Measurements from ENCODE around the gene NOX5.
"Not testable (repeated sequence)": the region's sequence is repeated elsewhere in the genome, so short reads cannot be mapped to it uniquely, and the experiment has no call there.

The NOX5 gene, protein sequence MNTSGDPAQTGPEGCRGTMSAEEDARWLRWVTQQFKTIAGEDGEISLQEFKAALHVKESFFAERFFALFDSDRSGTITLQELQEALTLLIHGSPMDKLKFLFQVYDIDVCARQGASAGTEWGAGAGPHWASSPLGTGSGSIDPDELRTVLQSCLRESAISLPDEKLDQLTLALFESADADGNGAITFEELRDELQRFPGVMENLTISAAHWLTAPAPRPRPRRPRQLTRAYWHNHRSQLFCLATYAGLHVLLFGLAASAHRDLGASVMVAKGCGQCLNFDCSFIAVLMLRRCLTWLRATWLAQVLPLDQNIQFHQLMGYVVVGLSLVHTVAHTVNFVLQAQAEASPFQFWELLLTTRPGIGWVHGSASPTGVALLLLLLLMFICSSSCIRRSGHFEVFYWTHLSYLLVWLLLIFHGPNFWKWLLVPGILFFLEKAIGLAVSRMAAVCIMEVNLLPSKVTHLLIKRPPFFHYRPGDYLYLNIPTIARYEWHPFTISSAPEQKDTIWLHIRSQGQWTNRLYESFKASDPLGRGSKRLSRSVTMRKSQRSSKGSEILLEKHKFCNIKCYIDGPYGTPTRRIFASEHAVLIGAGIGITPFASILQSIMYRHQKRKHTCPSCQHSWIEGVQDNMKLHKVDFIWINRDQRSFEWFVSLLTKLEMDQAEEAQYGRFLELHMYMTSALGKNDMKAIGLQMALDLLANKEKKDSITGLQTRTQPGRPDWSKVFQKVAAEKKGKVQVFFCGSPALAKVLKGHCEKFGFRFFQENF

DNA sequence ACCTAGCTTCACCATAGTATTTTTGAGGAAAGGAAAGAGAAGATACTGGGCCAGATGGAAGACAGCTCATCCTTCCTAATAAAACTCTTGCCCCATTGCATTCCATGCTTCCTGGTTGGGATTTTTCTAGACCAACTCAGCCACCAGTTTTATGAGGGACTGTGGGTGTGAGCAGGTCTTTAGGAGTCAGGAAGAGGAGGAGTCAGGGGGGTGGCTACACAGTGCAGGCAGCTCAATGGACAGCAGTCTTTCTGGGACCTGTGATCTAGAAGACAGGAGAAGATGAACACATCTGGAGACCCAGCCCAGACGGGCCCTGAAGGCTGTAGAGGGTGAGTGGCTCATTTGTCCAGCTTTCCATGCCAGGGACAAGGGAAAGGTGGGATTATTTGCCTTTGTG, at the start of gene NOX5:
NOX5 (plus strand) TSS at position 242 of the 400 bp plus-strand sequence; CDS start at position 283, 41 bp downstream.
- no peak for DNase-seq (ENCODE audit: low spot score)
- TF ChIP-seq, protein P1, sequence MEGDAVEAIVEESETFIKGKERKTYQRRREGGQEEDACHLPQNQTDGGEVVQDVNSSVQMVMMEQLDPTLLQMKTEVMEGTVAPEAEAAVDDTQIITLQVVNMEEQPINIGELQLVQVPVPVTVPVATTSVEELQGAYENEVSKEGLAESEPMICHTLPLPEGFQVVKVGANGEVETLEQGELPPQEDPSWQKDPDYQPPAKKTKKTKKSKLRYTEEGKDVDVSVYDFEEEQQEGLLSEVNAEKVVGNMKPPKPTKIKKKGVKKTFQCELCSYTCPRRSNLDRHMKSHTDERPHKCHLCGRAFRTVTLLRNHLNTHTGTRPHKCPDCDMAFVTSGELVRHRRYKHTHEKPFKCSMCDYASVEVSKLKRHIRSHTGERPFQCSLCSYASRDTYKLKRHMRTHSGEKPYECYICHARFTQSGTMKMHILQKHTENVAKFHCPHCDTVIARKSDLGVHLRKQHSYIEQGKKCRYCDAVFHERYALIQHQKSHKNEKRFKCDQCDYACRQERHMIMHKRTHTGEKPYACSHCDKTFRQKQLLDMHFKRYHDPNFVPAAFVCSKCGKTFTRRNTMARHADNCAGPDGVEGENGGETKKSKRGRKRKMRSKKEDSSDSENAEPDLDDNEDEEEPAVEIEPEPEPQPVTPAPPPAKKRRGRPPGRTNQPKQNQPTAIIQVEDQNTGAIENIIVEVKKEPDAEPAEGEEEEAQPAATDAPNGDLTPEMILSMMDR (IDR thresholded peaks at IDR 0.05; ENCODE audit: borderline replicate concordance, control extremely low read depth, extremely low read depth, insufficient read depth, missing control alignments): no peak
- in situ Hi-C loops (cut with MboI; ENCODE audit: low sequenced_read_pairs, unreplicated experiment): no loop called here

DNA sequence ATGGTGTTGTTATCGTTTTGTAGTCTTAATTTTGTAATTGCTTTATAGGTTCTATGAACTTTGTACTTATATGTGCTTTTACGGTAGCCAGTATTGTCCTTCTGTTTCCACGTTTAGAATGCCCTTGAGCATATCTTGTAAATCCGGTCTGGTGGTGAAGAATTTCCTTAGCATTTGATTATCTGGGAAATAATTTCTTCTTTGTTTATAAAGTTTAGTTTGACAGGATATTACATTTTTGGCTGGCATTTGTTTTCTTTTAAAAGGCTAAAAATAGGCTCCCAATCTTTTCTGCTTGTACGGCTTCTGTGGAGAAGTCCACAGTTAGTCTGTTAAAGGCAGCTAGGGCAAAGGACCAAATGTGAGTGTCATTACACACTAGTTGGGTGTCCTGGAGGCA, 47.5 kb upstream of the NOX5 start:
- TF ChIP-seq, protein P1 (IDR thresholded peaks at IDR 0.05; ENCODE audit: borderline replicate concordance, control extremely low read depth, extremely low read depth, insufficient read depth, missing control alignments): no peak
- in situ Hi-C loops (cut with MboI; ENCODE audit: low sequenced_read_pairs, unreplicated experiment): no loop called here
- DNase-seq (ENCODE audit: low spot score): no peak

DNA sequence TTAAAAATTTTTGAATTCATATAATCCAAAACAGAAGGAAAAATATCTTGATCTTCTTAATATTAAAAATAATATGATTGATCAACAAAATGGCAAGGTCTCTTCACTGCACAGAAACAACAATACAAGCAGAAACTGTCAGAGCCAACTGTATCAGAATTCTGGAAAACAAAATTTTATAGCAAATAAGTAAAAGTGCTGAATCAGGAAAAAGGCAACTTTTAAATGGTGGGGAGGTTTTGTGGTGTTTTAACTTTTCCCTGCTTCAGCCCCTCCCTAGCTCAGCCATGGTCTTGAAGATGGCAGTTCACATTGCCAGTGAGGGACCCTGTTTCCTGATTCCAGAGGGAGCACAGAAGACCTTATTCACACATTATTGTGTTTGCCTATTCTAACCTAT, 46.5 kb upstream of the NOX5 start:
- TF ChIP-seq, protein P1 (IDR thresholded peaks at IDR 0.05; ENCODE audit: borderline replicate concordance, control extremely low read depth, extremely low read depth, insufficient read depth, missing control alignments): no peak
- in situ Hi-C loops (cut with MboI; ENCODE audit: low sequenced_read_pairs, unreplicated experiment): no loop called here
- no peak for DNase-seq (ENCODE audit: low spot score)

GRCh38 chr15:68969298-68969697, 45.2 kb upstream of the NOX5 start:
- TF ChIP-seq, protein P1 (IDR thresholded peaks at IDR 0.05; ENCODE audit: borderline replicate concordance, control extremely low read depth, extremely low read depth, insufficient read depth, missing control alignments): no peak
- in situ Hi-C loops (cut with MboI; ENCODE audit: low sequenced_read_pairs, unreplicated experiment): no loop called here
- DNase-seq (ENCODE audit: low spot score): no peak

GRCh38 chr15:68972201-68973065, 42.1 kb upstream of the NOX5 start:
- DNase-seq (ENCODE audit: low spot score): no peak
- TF ChIP-seq, protein P1 (IDR thresholded peaks at IDR 0.05; ENCODE audit: borderline replicate concordance, control extremely low read depth, extremely low read depth, insufficient read depth, missing control alignments): no peak
- in situ Hi-C loops (cut with MboI; ENCODE audit: low sequenced_read_pairs, unreplicated experiment): no loop called here

DNA sequence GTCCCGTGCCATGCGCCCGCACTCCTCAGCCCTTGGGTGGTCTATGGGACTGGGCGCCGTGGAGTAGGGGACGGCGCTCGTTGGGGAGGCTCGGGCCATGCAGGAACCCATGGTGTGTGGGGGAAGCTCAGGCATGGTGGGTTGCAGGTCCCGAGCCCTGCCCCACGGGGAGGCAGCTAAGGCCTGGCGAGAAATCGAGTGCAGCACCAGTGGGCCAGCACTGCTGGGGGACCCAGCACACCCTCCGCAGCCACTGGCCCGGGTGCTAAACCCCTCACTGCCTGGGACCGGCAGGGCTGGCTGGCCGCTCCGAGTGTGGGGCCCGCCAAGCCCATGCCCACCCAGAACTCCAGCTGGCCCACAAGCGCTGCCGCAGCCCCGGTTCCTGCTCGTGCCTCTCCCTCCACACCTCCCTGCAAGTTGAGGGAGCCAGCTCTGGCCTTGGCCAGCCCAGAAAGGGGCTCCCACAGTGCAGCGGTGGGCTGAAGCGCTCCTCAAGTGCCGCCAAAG, 38.8 kb upstream of the NOX5 start:
- in situ Hi-C loops (cut with MboI; ENCODE audit: low sequenced_read_pairs, unreplicated experiment); DNase-seq (ENCODE audit: low spot score): not testable (repeated sequence)

DNA sequence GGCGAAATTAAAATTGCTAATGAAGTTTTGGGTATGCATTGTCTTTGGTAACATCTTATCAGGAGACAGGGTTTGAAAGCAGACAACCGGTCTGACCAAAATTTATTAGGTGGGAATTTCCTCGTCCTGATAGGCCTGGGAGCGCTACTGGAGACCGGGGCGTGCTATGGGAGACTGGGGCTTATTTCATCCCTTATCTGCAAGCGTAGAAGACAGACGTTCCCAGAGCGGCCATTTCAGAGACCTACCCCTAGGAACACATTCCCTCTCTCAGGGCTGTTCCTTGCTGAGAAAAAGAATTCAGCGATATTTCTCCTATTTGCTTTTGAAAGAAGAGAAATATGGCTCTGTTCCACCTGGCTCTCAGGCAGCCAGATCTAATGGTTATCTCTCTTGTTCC, 37.1 kb upstream of the NOX5 start:
- in situ Hi-C loops (cut with MboI; ENCODE audit: low sequenced_read_pairs, unreplicated experiment); DNase-seq (ENCODE audit: low spot score): not testable (repeated sequence)

All from GM13976 (cell line).